GM10847 (cell line): ENCODE results near the gene RAG1.

ENCODE experiments used
- POLR2A ChIP-seq: IDR thresholded peaks from 2 replicates; pipeline ENCODE4 v1.6.1; 2011; ENCODE audit not compliant: insufficient read length; ENCODE audit errors: extremely low read depth

Gene RAG1

DNA sequence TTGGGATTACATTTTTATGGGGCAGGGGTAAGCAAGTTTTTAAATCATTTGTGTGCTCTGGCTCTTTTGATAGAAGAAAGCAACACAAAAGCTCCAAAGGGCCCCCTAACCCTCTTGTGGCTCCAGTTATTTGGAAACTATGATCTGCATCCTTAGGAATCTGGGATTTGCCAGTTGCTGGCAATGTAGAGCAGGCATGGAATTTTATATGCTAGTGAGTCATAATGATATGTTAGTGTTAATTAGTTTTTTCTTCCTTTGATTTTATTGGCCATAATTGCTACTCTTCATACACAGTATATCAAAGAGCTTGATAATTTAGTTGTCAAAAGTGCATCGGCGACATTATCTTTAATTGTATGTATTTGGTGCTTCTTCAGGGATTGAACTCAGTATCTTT is 10.1 kb downstream of the RAG1 start:
- TF ChIP-seq POLR2A: no peak

DNA sequence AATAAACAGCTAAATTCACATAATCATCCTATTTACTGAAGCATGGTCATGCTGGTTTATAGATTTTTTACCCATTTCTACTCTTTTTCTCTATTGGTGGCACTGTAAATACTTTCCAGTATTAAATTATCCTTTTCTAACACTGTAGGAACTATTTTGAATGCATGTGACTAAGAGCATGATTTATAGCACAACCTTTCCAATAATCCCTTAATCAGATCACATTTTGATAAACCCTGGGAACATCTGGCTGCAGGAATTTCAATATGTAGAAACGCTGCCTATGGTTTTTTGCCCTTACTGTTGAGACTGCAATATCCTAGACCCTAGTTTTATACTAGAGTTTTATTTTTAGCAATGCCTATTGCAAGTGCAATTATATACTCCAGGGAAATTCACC is 10.7 kb downstream of the RAG1 start:
- TF ChIP-seq POLR2A: no peak

DNA sequence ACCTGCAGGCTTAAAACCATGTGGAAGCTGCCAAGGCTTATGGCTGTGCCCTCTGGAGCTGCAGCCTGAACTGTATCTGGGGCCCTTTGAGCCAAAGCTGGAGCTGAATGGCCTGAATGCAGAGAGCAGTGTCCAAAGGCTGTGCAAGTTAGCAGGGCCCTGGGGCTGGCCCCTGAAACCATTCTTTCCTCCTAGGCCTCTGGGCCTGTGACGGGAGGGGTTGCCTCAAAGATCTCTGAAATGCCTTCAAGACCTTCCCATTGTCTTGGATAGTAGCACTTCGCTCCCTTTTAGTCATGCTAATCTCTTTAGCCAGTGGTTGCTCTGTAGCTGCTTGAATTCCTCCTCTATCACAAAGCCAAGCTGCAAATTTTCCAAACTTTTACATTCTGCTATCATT is 13.7 kb downstream of the RAG1 start:
- TF ChIP-seq POLR2A: no peak

DNA sequence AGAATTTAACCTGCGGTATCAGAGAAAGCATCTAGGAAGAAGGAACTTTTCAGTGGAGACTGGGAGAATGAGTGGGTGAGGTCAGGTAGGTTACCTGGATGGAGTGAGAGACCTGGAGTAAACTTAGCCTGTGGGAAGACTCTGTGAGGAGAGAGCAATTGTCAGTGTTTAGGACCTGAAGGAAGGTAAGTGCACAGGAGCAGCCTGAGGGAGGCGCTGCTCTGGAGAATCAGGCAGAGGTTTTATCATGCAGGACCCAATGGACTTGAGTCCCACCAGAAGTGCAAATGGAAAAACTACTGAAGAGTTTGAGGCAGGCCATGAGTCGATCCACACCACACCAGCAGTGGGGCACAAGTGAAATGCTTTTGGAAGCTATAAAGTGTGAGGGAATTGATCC is 15.9 kb downstream of the RAG1 start:
- TF ChIP-seq POLR2A: no peak

DNA sequence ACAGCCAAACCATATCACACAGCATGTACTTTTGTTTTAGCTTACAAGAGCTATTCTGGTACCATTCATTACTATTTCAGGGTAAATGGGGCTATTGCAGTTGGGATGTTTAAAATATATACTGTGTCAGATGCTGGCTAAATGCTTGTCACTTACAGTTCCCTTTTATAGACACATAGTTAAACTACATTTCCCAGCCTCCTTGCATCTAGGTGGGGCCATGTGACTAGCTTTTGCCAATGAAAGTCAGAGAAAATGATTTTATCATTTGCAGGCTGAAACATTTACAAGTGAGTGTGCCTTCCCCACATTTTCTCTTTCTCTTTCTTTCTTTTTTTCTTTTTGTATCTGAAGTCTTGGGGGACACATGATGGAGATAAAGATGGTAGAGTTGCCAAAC is 18.7 kb downstream of the RAG1 start:
- TF ChIP-seq POLR2A: no peak

DNA sequence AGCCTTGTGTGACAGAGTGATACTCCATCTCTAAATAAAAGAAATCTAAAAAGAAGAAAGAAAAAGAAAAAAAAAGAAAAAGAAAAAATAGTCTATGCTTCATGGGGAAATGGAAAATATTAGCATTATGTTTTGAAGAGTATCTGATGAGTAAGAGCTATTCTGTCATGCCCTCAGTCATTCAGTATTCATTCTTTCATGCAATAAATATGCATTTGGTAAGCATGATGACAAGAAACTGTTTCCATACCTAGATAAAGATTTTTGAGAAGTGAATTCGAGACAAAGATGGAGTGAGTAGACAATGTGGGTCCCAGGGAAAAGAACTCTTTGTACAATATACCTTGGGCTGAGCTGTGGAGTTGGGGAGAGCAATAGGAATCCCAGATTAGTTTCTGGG is 20.3 kb downstream of the RAG1 start:
- TF ChIP-seq POLR2A: no peak

DNA sequence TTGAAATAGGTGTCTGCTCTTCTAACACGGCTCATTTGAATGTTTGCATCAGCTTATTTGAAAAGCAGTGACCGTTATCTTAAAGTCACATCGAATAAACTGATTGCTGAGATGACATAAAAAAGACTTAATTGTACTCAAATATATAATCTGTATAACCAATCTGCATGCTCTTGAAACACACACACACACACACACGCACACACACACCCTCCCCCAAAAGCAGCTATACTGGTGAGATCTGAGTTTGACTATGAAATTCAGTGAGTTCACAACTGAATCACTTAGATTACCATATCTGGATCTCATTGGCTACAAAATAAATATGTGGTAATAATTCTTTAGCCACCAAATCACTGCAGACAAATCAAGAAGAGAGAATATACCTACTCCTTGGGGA is 22.7 kb downstream of the RAG1 start:
- no peak for TF ChIP-seq POLR2A

DNA sequence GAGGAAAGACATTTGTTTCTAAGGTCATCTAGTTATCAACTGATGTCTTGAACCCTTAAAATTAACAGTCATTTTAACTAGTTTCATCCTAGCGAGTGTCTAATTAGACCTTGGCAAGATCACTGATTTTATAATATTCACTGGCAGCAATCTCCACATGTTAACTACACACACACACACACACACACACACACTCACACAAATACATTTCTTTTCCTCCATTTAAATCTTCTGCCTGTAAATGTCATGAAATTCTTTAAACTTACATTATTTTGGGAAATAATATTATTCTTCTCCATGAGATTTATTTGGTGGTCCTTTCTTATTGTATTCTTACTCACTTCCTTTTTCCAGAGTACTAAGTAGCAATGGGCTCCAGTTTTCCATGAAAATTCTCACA is 23.6 kb downstream of the RAG1 start:
- TF ChIP-seq POLR2A: no peak

DNA sequence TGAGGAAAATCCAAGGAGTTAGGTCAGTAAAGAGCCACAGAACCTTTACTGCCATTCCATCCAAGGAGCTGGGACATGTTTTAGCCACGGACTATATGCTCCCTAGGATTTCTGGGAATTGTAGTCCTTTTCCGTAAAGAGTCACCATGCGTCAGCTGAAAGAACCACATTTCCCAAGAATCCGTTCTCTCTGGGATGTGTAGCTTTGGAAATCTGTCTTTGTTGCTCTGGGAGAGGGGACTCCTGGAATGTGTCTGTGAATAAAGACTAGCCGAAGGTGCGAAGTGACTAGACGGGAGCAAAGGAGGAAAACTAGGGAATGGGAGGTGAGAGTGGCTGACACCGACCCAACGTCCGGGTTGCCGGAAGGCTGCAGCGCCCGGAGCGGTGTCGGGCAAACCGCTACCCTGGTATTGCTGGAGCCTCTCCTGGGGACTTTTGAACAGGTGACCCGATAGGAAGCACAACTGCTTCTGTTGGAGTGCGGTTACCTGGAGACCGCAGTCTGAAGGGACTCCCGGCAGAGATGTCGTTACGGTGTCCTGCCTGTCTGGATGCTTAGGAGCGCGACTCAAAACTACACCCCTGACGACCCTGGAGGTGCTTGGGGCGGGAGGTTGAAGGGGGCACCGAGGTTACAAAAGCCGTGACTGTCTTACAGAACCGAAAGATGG is 26.6 kb downstream of the RAG1 start, which contains the start of gene IFTAP:
TSS of gene IFTAP (plus strand) at position 187 of the 674 bp plus-strand sequence. CDS start 15,602 bp downstream, outside the sequence.
- no peak for TF ChIP-seq POLR2A

DNA sequence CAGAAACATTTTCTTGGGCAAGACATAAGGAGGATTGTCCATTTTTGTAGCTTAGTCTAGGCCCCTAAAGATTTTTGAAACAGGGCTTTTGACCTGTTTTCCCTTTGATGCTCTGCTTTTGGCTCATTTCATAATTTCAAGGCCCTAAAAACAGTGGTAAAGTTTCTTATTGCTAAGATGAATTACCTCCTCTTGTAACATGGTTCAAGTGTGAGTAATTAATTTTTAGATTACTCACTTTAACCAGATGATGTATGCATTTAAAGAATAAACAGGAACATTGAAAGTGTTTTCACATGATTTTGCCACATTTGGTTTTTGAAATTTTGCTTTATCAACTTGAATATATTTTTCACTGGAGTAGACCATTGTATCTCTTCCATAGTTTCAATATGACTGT is 29.1 kb downstream of the RAG1 start:
- TF ChIP-seq POLR2A: no peak

DNA sequence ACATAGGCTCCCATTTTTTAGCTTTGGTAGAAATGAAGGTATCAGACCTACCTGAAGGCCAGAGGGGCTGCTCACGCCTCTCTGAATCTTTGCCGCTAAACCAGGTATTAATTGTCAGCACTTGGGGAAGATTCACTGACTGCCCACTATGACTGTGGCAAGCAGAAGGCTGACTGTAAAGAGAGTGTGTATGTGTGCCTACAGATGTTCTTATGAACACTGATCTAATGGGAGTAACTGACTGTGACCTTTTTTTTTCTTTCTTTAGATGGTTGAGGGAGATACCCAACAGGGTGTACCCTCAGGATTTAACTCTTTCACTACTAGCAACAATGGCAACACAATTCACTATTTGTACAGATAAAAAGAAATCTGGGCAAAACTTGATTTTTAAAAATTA is 30.2 kb downstream of the RAG1 start, which contains the start of gene RAG2:
TSS of gene RAG2 (minus strand) at position 186 of the 400 bp plus-strand sequence. CDS start 4,068 bp downstream, outside the sequence.
- no peak for TF ChIP-seq POLR2A

DNA sequence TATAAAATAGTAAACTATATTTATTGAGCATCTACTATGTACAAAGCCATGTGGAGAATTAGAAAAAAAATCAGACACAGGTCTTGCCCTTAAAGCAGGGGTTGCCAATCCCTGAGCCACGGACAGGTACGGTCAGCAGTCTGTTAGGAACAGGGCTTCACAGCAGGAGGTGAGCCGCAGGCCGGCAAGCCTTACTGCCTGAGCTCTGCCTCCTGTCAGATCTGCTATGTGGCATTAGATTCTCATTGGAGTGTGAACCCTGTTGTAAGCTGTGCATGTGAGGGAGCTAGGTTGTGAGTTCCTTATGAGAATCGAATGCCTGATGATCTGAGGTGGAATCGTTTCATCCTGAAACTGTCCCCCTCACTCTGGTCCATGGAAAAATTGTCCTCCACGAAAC is 32.4 kb downstream of the RAG1 start:
- no peak for TF ChIP-seq POLR2A

DNA sequence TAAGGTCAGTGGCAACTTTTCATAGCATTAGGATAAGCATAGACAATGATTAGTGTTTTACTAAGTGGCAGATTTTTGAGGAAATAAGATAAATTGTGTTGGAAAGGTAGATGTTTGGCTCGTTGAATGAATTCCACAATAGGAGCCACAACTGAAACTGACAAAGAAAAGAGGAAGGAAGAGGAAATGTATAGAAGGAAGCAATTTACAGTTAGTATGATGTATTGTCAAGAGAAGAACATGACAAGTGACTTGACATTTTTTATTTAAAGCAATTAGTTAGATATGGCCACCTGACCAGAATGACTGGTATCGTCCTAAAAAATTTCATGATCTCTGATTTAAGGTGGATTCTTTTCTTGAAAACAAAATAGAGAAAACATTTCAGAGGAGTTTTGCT is 33.3 kb downstream of the RAG1 start:
- TF ChIP-seq POLR2A: no peak

DNA sequence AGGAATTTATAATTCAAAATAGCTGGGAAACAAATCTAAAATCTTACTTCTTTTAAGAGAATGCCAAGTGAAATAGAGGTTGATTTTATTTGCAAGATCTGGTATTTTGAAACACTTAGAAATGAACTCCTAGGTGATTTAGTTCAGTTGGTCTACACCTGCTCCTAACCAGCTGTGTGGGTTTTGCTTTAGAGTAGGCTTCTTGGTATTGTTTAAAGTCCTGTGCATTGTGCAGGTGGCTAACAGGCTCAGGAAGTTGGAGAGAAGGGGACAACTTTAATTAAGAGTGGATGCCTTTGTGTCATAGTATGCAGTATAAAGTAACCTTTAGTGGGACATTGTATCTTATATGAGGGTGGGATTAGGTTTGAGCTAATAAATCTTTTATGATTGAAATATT is 34.3 kb downstream of the RAG1 start:
- no peak for TF ChIP-seq POLR2A

DNA sequence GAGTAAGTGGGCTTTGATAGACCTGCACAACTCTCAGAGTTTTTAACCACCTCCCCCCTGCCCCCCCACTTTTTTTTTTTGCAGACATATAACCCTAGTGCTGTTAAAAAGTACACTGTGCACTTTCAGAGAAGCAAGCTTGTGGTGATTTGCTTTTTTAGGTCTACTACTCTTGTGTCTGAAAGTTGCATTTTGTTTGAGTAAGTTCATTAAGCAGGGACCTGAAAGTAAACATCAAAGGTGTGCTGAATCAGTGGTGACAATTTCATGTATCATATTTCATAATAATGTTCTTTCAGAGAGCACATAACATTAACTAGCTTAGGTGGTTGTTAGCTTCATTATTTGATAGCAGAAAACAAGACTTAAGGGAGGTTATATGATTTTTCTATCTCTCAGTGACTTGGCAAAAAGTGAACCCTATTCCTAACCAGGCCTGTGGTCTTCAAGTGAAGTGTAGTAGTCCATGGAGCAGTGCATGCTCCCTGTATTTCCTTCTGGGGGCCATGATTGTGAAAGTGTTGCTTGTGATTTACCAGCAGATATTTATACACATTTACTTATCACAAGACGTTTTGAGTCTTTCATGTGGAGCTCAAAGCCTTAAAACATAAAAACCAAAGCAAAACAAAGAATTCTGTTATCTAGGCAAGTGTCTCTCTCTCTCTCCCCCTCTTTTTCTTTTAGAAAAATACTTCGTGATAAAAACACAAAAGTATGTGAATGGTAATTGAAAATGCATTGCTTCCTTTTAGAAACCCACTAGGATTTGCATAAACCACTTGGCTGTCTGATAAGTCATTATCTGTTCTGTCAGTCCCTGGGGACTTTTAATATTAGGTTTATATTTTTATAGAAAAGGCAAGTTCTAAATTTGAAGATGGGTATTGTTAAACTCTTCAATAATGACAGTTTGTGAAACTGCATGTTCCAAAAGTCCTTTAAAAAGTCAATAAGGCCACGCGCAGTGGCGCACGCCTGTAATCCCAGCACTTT is 37.7 kb downstream of the RAG1 start:
- TF ChIP-seq POLR2A: no peak
